HEK293T (cell line): ENCODE data around the gene SERPINA9.

ENCODE experiments used
- ARNT ChIP-seq: fragments of 450-650 bp; IDR thresholded peaks from 2 replicates; pipeline ENCODE4 v1.6.1; 2017; ENCODE audit warnings: mild to moderate bottlenecking
- BHLHE40 ChIP-seq: fragments of 450-650 bp; IDR thresholded peaks from 2 replicates; pipeline ENCODE4 v1.6.1; 2016; ENCODE audit warnings: mild to moderate bottlenecking, moderate library complexity, borderline replicate concordance
- CTBP1 ChIP-seq: fragments of 450-650 bp; IDR thresholded peaks from 2 replicates; pipeline ENCODE4 v1.6.1; 2016; ENCODE audit warnings: borderline replicate concordance
- ELF4 ChIP-seq: fragments of 450-650 bp; IDR thresholded peaks from 2 replicates; pipeline ENCODE4 v1.6.1; 2017; ENCODE audit warnings: antibody characterized with exemption
- FOXA1 ChIP-seq: fragments of 450-650 bp; IDR thresholded peaks from 2 replicates; pipeline ENCODE4 v1.6.1; 2016; ENCODE audit warnings: mild to moderate bottlenecking
- FOXK2 ChIP-seq: fragments of 450-650 bp; IDR thresholded peaks from 2 replicates; pipeline ENCODE4 v1.6.1; 2016; ENCODE audit warnings: mild to moderate bottlenecking
- FOXM1 ChIP-seq: fragments of 450-650 bp; IDR thresholded peaks from 2 replicates; pipeline ENCODE4 v1.6.1; 2017; ENCODE audit warnings: mild to moderate bottlenecking, borderline replicate concordance
- LEF1 ChIP-seq: fragments of 450-650 bp; IDR thresholded peaks from 2 replicates; pipeline ENCODE4 v1.6.1; 2017; ENCODE audit warnings: mild to moderate bottlenecking, borderline replicate concordance
- NFRKB ChIP-seq: fragments of 450-650 bp; IDR thresholded peaks from 2 replicates; pipeline ENCODE4 v1.6.1; 2016; ENCODE audit warnings: mild to moderate bottlenecking, moderate library complexity
- PKNOX1 ChIP-seq: fragments of 450-650 bp; IDR thresholded peaks from 2 replicates; pipeline ENCODE4 v1.6.1; 2016
- SP1 ChIP-seq: fragments of 450-650 bp; IDR thresholded peaks from 2 replicates; pipeline ENCODE4 v1.6.1; 2017
- SUZ12 ChIP-seq: fragments of 450-650 bp; IDR thresholded peaks from 2 replicates; pipeline ENCODE4 v1.6.1; 2016; ENCODE audit warnings: mild to moderate bottlenecking
- TARDBP ChIP-seq: fragments of 450-650 bp; IDR thresholded peaks from 2 replicates; pipeline ENCODE4 v1.6.1; 2016

DNA sequence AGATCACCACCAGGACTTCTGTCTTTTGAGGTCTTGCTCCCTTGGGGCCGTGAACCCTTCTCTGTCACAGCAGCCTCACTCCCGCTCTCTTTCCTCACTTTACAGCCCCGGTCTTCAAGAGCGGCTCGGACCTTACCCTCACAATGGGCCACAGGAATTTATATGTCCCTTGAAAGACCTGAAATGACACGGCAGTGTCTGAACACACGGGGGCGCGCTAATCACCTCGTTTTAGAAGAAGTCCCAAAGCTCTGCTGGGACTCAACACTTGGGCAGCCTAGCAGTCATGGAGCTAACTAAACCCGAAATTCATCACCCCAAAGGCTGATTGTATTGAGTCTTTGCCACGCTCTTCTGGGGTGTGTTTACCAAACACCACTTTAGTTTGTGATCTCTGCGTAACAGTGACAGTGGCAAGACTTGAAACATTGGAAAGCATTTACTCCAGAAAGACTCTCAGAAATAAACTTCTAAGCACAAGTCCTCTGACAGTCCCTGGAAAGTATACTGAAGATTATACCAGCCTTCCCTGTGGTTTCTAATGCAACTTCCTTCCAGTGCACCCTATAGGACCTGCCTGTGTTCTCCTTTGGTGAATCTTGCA lies 52.4 kb downstream of the SERPINA9 start:
- TF ChIP-seq TARDBP (no peak), NFRKB (no peak), SP1 (no peak), SUZ12 (no peak), CTBP1 (no peak), FOXK2 (no peak), FOXM1 (no peak), ELF4 (no peak), BHLHE40 (no peak), PKNOX1 (no peak), ARNT (no peak), FOXA1 (no peak), LEF1 (no peak)
